Right cardiac atrium (tissue), 5 donors: ENCODE measurements around the gene OAS1. TPM values are rescaled to one million over a fixed set of nuclear protein-coding genes. Genes with fewer than 3 reads are reported as not detected.
"Not testable (repeated sequence)": the region's sequence is repeated elsewhere in the genome, so short reads cannot be mapped to it uniquely, and the experiment has no call there.

Experiments
- ATAC-seq, 2 donors: fragments of 200-7000 bp; cut with Tn5 transposase; one replicate each; pipeline versions ENCODE4 v1.8.0 to v1.9.1; 2020; ENCODE audit warnings: moderate library complexity in 2 of 2, mild to moderate bottlenecking in 1 of 2
- DNase-seq, 3 donors: peaks; one replicate each; pipeline ENCODE4 v3.0.0-alpha.2; 2020
- H3K27ac ChIP-seq: one replicate; pipeline ENCODE4 v1.5.1; 2013; ENCODE audit warnings: mild to moderate bottlenecking, low read length, control low read depth, moderate library complexity
- H3K27me3 ChIP-seq: one replicate; pipeline ENCODE4 v1.6.1; 2013; ENCODE audit not compliant: control insufficient read depth, insufficient read depth
- H3K4me1 ChIP-seq: one replicate; pipeline ENCODE4 v1.6.1; 2013; ENCODE audit warnings: low read length; ENCODE audit not compliant: control insufficient read depth, insufficient read depth
- H3K4me3 ChIP-seq: one replicate; pipeline ENCODE4 v1.5.1; 2013; ENCODE audit warnings: low read length, control low read depth
- H3K9me3 ChIP-seq: one replicate; pipeline ENCODE4 v1.6.1; 2013; ENCODE audit warnings: low read length; ENCODE audit not compliant: control insufficient read depth
- WGBS: extraction: QIAGEN DNeasy Blood & Tissue Kit; methylation state at CpG from one replicate; pipeline ENCODE4 v1.1.7; 2013; 5-methylcytosine and 5-hydroxymethylcytosine counted together
- intact Hi-C, 4 donors: fragments of 100-400 bp; cut with DNase I; formaldehyde crosslinking; loops; one replicate each; pipeline versions ENCODE4 v1.11.0 to v1.14.0; 2022 to 2023
- polyA plus RNA-seq: library from polyadenylated mRNA; stranded (reverse); fragments of 200-250 nt; gene quantifications from one replicate; pipeline ENCODE4 v1.2.3, GENCODE V29; 2013
- total RNA-seq, 4 donors: library from RNA; stranded (reverse); fragmentation: NEBNext Ultra II Directional; extraction: Animal tissue kit (Norgen Biotek cat#: 25700); gene quantifications; one replicate each; pipeline ENCODE4 v1.2.1, GENCODE V29; 2021
- donor health status: healthy with polysubstance abuse.
- donor health status: DM: no; HTN: yes; CAD: no.
- donor health status: DM: no; HTN: no; CAD: no.
- donor health status: DM: no; HTN: yes; CAD: no; lungs with severe emphysema.
- donor health status: DM: yes; HTN: yes; CAD: no.

The OAS1 gene
- total and polyA plus RNA-seq, 5 donors: 5.2 to 16.2 (median 9.8) TPM

GRCh38 chr12:112948806-112949205 is 42.0 kb downstream of the OAS1 start:
- no peak for ATAC-seq
- Histone ChIP-seq H3K4me3 (no peak overlapping the region), H3K27ac (no peak overlapping the region), H3K9me3 (no peaks in the 10 kb centered on the region), H3K27me3 (no peaks in the 10 kb centered on the region), H3K4me1 (no peaks in the 10 kb centered on the region)
- WGBS: 94% methylated on average over 7 of the region's 7 CpGs
- intact Hi-C loops: no loop called here
- DNase-seq: no peak

GRCh38 chr12:112950701-112951100 is 43.9 kb downstream of the OAS1 start:
- Histone ChIP-seq H3K4me3 (no peak overlapping the region), H3K27me3 (no peaks in the 10 kb centered on the region), H3K27ac (no peak overlapping the region), H3K4me1 (no peaks in the 10 kb centered on the region), H3K9me3 (no peaks in the 10 kb centered on the region)
- intact Hi-C loops: no loop called here
- no peak for ATAC-seq
- no peak for DNase-seq
- 91% methylated on average over 11 of the region's 11 CpGs for WGBS

GRCh38 chr12:112957125-112957524 is 50.4 kb downstream of the OAS1 start:
- ATAC-seq: not testable (repeated sequence)

GRCh38 chr12:112961074-112961473 is 54.3 kb downstream of the OAS1 start:
- ATAC-seq: no peak
- DNase-seq: no peak
- H3K9me3 ChIP-seq: no peaks in the 10 kb centered on the region
- no peaks in the 10 kb centered on the region for H3K27me3 ChIP-seq
- 86% methylated on average over 7 of the region's 7 CpGs for WGBS
- no peak overlapping the region for H3K27ac ChIP-seq
- intact Hi-C loops: no loop called here
- H3K4me3 ChIP-seq: no peak overlapping the region
- H3K4me1 ChIP-seq: no peaks in the 10 kb centered on the region

More at GRCh38 chr12:112957125-112957524, 50.4 kb downstream of the OAS1 start:
- H3K4me1 ChIP-seq, intact Hi-C loops, H3K4me3 ChIP-seq, H3K27ac ChIP-seq, DNase-seq, H3K27me3 ChIP-seq, H3K9me3 ChIP-seq: not testable (repeated sequence)
- 91% methylated on average over 4 of the region's 4 CpGs for WGBS

GRCh38 chr12:112961536-112961935 is 54.8 kb downstream of the OAS1 start:
- WGBS: 87% methylated on average over 4 of the region's 4 CpGs
- intact Hi-C loops: no loop called here
- no peak for ATAC-seq

GRCh38 chr12:112962561-112962960 is 55.8 kb downstream of the OAS1 start:
- Histone ChIP-seq H3K27me3 (no peaks in the 10 kb centered on the region), H3K9me3 (no peaks in the 10 kb centered on the region), H3K27ac (no peak overlapping the region), H3K4me3 (no peak overlapping the region), H3K4me1 (no peaks in the 10 kb centered on the region)
- ATAC-seq (no peak), DNase-seq (no peak)
- intact Hi-C loops: no loop called here
- 95% methylated on average over 7 of the region's 7 CpGs for WGBS

More at GRCh38 chr12:112961536-112961935, 54.8 kb downstream of the OAS1 start:
- DNase-seq: no peak
- Histone ChIP-seq H3K4me3 (no peak overlapping the region), H3K27ac (no peak overlapping the region), H3K27me3 (no peaks in the 10 kb centered on the region), H3K9me3 (no peaks in the 10 kb centered on the region), H3K4me1 (no peaks in the 10 kb centered on the region)

GRCh38 chr12:112963227-112963861 is 56.6 kb downstream of the OAS1 start:
- DNase-seq (no peak), ATAC-seq (no peak)
- no peaks in the 10 kb centered on the region for H3K4me1 ChIP-seq
- H3K4me3 ChIP-seq: no peak overlapping the region
- no peak overlapping the region for H3K27ac ChIP-seq
- H3K9me3 ChIP-seq: no peaks in the 10 kb centered on the region
- H3K27me3 ChIP-seq: no peaks in the 10 kb centered on the region
- intact Hi-C loops: no loop called here
- 84% methylated on average over 14 of the region's 14 CpGs for WGBS

- no peak overlapping the region for H3K4me3 ChIP-seq
- no peak for DNase-seq
- no peaks in the 10 kb centered on the region for H3K4me1 ChIP-seq
- H3K9me3 ChIP-seq: no peaks in the 10 kb centered on the region
- H3K27ac ChIP-seq: no peak overlapping the region
- no peak for ATAC-seq
- H3K27me3 ChIP-seq: no peaks in the 10 kb centered on the region
- 94% methylated on average over 6 of the region's 6 CpGs for WGBS
- intact Hi-C loops: no loop called here
Observed at GRCh38 chr12:112964067-112964670, 57.4 kb downstream of the OAS1 start.

GRCh38 chr12:112964915-112965314 is 58.2 kb downstream of the OAS1 start:
- WGBS: 85% methylated on average over 4 of the region's 4 CpGs
- Histone ChIP-seq H3K27ac (no peak overlapping the region), H3K9me3 (no peaks in the 10 kb centered on the region), H3K27me3 (no peaks in the 10 kb centered on the region), H3K4me3 (no peak overlapping the region), H3K4me1 (no peaks in the 10 kb centered on the region)
- ATAC-seq (no peak), DNase-seq (no peak)
- intact Hi-C loops: no loop called here

- WGBS: 93% methylated on average over 15 of the region's 15 CpGs
- no peak for ATAC-seq
Observed at GRCh38 chr12:112965643-112966042, 58.9 kb downstream of the OAS1 start.

GRCh38 chr12:112967306-112967705 is 60.5 kb downstream of the OAS1 start:
- DNase-seq: peak in 1 of 3 donors; percentile 22
- 88% methylated on average over 9 of the region's 9 CpGs for WGBS

More at GRCh38 chr12:112965643-112966042, 58.9 kb downstream of the OAS1 start:
- no peaks in the 10 kb centered on the region for H3K4me1 ChIP-seq
- H3K9me3 ChIP-seq: no peaks in the 10 kb centered on the region
- intact Hi-C loops: no loop called here
- H3K27me3 ChIP-seq: no peaks in the 10 kb centered on the region
- no peak overlapping the region for H3K27ac ChIP-seq
- H3K4me3 ChIP-seq: no peak overlapping the region
- no peak for DNase-seq

More at GRCh38 chr12:112967306-112967705, 60.5 kb downstream of the OAS1 start:
- Histone ChIP-seq H3K9me3 (no peaks in the 10 kb centered on the region), H3K4me3 (no peak overlapping the region), H3K27ac (no peak overlapping the region), H3K4me1 (no peaks in the 10 kb centered on the region), H3K27me3 (no peaks in the 10 kb centered on the region)
- no peak for ATAC-seq
- intact Hi-C loops: no loop called here
